ENCODE data around the gene DNAH5.

DNAH5 gene

DNA sequence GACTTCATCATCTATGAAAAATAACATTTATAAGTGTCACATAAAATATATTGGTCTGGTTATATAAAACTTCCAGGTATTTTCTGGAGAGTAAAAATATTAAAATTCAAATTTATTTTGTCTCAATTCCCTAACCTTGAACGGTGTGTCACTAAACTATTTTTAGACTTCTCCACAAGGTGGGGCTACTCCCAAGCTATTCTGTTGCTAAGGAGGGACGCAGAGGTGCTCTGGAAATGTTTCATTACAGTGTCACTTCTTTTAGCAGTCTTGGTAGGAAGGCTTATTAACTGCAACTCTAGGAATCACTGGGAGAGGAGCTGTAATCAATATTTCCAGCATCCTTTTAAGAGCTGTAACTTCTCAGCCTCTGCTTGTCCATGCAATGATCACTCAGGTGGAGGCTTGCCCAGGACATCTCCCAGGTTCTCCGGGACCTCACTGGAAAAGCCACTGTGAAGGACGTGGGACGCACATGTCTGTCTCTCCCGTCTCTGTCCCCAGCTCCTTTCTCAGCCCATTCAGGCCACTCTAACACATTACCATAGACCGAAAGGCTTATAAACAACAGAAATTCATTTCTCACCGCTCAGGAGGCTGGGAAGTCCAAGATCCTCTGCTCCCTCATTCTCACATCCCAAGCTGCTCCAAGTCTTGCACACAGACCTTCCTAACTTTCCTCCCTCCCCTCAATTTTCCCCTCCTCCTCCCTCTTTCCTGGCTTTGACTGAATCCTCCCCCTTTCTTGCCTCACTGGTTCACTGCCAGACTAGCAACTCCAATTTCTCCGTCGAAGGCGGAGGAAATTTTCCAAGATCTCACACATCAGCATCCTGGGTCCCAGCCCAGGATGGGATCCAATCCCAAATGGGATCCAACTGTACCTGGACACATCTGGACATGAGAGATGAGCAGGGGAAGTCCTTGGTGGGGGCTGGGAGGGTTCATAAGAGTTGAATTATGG, 32.7 kb upstream of the DNAH5 start:
- no peak for TF ChIP-seq NFIC (IDR thresholded peaks at IDR 0.05)
- no peak for TF ChIP-seq EGR1 (IDR thresholded peaks at IDR 0.05)
- TF ChIP-seq EP300 (IDR thresholded peaks at IDR 0.05; ENCODE audit: borderline replicate concordance), result no peak
- TF ChIP-seq TCF12 (IDR thresholded peaks at IDR 0.05; ENCODE audit: low read depth), result no peak
- no peak for TF ChIP-seq YY1 (IDR thresholded peaks at IDR 0.05; ENCODE audit: low read depth)
- no peak for TF ChIP-seq ZBTB7A (IDR thresholded peaks at IDR 0.05; ENCODE audit: low read depth)
- TF ChIP-seq RAD21 (IDR thresholded peaks at IDR 0.05; ENCODE audit: low read depth), result peak; percentile 85
- no peak for TF ChIP-seq CEBPB (IDR thresholded peaks at IDR 0.05)

- TF ChIP-seq TAF1 (IDR thresholded peaks at IDR 0.05; ENCODE audit: low read depth) (no peak), CREB1 (IDR thresholded peaks at IDR 0.05; ENCODE audit: low read depth) (no peak)
Measured at GRCh38 chr5:13976223-13976622, 31.7 kb upstream of the DNAH5 start.

- no peak for TF ChIP-seq MAX (IDR thresholded peaks at IDR 0.05)
- no peak for TF ChIP-seq RAD21 (IDR thresholded peaks at IDR 0.05; ENCODE audit: low read depth)
- no peak for TF ChIP-seq EP300 (IDR thresholded peaks at IDR 0.05; ENCODE audit: borderline replicate concordance)
- no peak for TF ChIP-seq REST (IDR thresholded peaks at IDR 0.05; ENCODE audit: low read depth)
- TF ChIP-seq CEBPB (IDR thresholded peaks at IDR 0.05), result no peak
- no peak for TF ChIP-seq CREB1 (IDR thresholded peaks at IDR 0.05; ENCODE audit: low read depth)
- no peak for TF ChIP-seq TCF12 (IDR thresholded peaks at IDR 0.05; ENCODE audit: low read depth)
- TF ChIP-seq TAF1 (IDR thresholded peaks at IDR 0.05; ENCODE audit: low read depth), result no peak
- TF ChIP-seq FOXM1 (IDR thresholded peaks at IDR 0.05; ENCODE audit: borderline replicate concordance, low read depth), result no peak
Measured at GRCh38 chr5:13975246-13975645, 30.8 kb upstream of the DNAH5 start.

- no peak for TF ChIP-seq TAF1 (IDR thresholded peaks at IDR 0.05; ENCODE audit: low read depth)
- TF ChIP-seq TCF12 (IDR thresholded peaks at IDR 0.05; ENCODE audit: low read depth), result no peak
- no peak for TF ChIP-seq CREB1 (IDR thresholded peaks at IDR 0.05; ENCODE audit: low read depth)
- no peak for TF ChIP-seq ZBTB7A (IDR thresholded peaks at IDR 0.05; ENCODE audit: low read depth)
- TF ChIP-seq EP300 (IDR thresholded peaks at IDR 0.05; ENCODE audit: borderline replicate concordance), result no peak
- no peak for TF ChIP-seq FOXM1 (IDR thresholded peaks at IDR 0.05; ENCODE audit: borderline replicate concordance, low read depth)
- TF ChIP-seq USF1 (IDR thresholded peaks at IDR 0.05), result no peak
- no peak for TF ChIP-seq EGR1 (IDR thresholded peaks at IDR 0.05)
- no peak for TF ChIP-seq RAD21 (IDR thresholded peaks at IDR 0.05; ENCODE audit: low read depth)
- TF ChIP-seq CEBPB (IDR thresholded peaks at IDR 0.05), result no peak
- TF ChIP-seq YY1 (IDR thresholded peaks at IDR 0.05; ENCODE audit: low read depth), result no peak
- no peak for TF ChIP-seq TEAD4 (IDR thresholded peaks at IDR 0.05)
Measured at GRCh38 chr5:13973724-13974123, 29.2 kb upstream of the DNAH5 start.

GRCh38 chr5:13972029-13972428, 27.5 kb upstream of the DNAH5 start:
- no peak for TF ChIP-seq CEBPB (IDR thresholded peaks at IDR 0.05)
- TF ChIP-seq FOXM1 (IDR thresholded peaks at IDR 0.05; ENCODE audit: borderline replicate concordance, low read depth), result no peak
- TF ChIP-seq EP300 (IDR thresholded peaks at IDR 0.05; ENCODE audit: borderline replicate concordance), result no peak
- TF ChIP-seq USF1 (IDR thresholded peaks at IDR 0.05), result no peak

GRCh38 chr5:13957032-13957645, 12.7 kb upstream of the DNAH5 start:
- no peak for TF ChIP-seq CEBPB (IDR thresholded peaks at IDR 0.05)
- peak; percentile 87 for TF ChIP-seq RAD21 (IDR thresholded peaks at IDR 0.05; ENCODE audit: low read depth)

GRCh38 chr5:13956471-13956870, 12.0 kb upstream of the DNAH5 start:
- TF ChIP-seq YY1 (IDR thresholded peaks at IDR 0.05; ENCODE audit: low read depth) (no peak), ZBTB7A (IDR thresholded peaks at IDR 0.05; ENCODE audit: low read depth) (no peak), TCF12 (IDR thresholded peaks at IDR 0.05; ENCODE audit: low read depth) (no peak), CREB1 (IDR thresholded peaks at IDR 0.05; ENCODE audit: low read depth) (no peak), RAD21 (IDR thresholded peaks at IDR 0.05; ENCODE audit: low read depth) (no peak), MAX (IDR thresholded peaks at IDR 0.05) (no peak), EGR1 (IDR thresholded peaks at IDR 0.05) (no peak), TAF1 (IDR thresholded peaks at IDR 0.05; ENCODE audit: low read depth) (no peak), FOXM1 (IDR thresholded peaks at IDR 0.05; ENCODE audit: borderline replicate concordance, low read depth) (no peak), USF1 (IDR thresholded peaks at IDR 0.05) (no peak), REST (IDR thresholded peaks at IDR 0.05; ENCODE audit: low read depth) (no peak), EP300 (IDR thresholded peaks at IDR 0.05; ENCODE audit: borderline replicate concordance) (no peak), CEBPB (IDR thresholded peaks at IDR 0.05) (no peak), NFIC (IDR thresholded peaks at IDR 0.05) (no peak), TEAD4 (IDR thresholded peaks at IDR 0.05) (no peak)

Data from Ishikawa (cell line).